Activated CD4-positive, alpha-beta T cell treated with anti-CD3 and anti-CD28 coated beads for 36 hours (primary cell): Measurements from ENCODE around the gene OTOGL. TPM values are rescaled to one million over a fixed set of nuclear protein-coding genes. Genes with fewer than 3 reads are reported as not detected.
"Not testable (repeated sequence)": the region's sequence is repeated elsewhere in the genome, so short reads cannot be mapped to it uniquely, and the experiment has no call there.

Experiments
- ATAC-seq: fragments of 200-7000 bp; cut with Tn5 transposase; one replicate; pipeline ENCODE4 v1.10.0; 2021; ENCODE audit warnings: mild to moderate bottlenecking, moderate library complexity
- CTCF ChIA-PET: fragments of 350-600 bp; sonication (Branson Sonifier 250); formaldehyde crosslinking; loops from one replicate; lab custom pipeline; 2021; ENCODE audit warnings: antibody characterized with exemption; lab: Charles Lee
- POLR2A ChIA-PET: fragments of 350-600 bp; sonication (Branson Sonifier 250); formaldehyde crosslinking; loops from one replicate; lab custom pipeline; 2021; ENCODE audit warnings: antibody characterized with exemption, inconsistent platforms; lab: Charles Lee
- DNase-seq: peaks from one replicate; pipeline ENCODE4 v3.0.0-alpha.2; 2020
- H3K27ac Mint-ChIP-seq: one replicate; pipeline ENCODE4 v1.8.0; 2021; ENCODE audit warnings: mixed read lengths
- H3K27me3 Mint-ChIP-seq: one replicate; pipeline ENCODE4 v1.8.0; 2021; ENCODE audit warnings: mixed read lengths
- H3K36me3 Mint-ChIP-seq: one replicate; pipeline ENCODE4 v1.8.0; 2021; ENCODE audit warnings: low read depth, mixed read lengths
- H3K4me1 Mint-ChIP-seq: one replicate; pipeline ENCODE4 v1.8.0; 2021; ENCODE audit warnings: mixed read lengths
- H3K4me3 Mint-ChIP-seq: one replicate; pipeline ENCODE4 v1.8.0; 2021; ENCODE audit warnings: mild to moderate bottlenecking, moderate library complexity, mixed read lengths
- H3K9me3 Mint-ChIP-seq: one replicate; pipeline ENCODE4 v1.8.0; 2021; ENCODE audit warnings: low read depth, mixed read lengths
- intact Hi-C, 2 experiments: fragments of 100-400 bp; cut with DNase I in 1 of 2; cut with micrococcal nuclease in 1 of 2; formaldehyde crosslinking; loops; one replicate each; pipeline versions ENCODE4 v1.14.2 to v1.15.1; 2022 to 2024; cut with DNase I, micrococcal nuclease
- total RNA-seq, 2 experiments: library from RNA; stranded (reverse); gene quantifications; one replicate each; pipeline ENCODE4 v1.2.3, GENCODE V29; 2021

OTOGL gene
- total RNA-seq, 2 experiments from 2014 or later = not detected

- Mint-ChIP-seq H3K27ac (no peak overlapping the region), H3K4me1 (no peaks in the 10 kb centered on the region), H3K27me3 (peaks cover 5% of the 10 kb centered on the region), H3K4me3 (no peak overlapping the region), H3K36me3 (no peaks in the 10 kb centered on the region), H3K9me3 (no peaks in the 10 kb centered on the region)
- no peak for ATAC-seq
- no peak for DNase-seq
- intact Hi-C loops = no loop called here
- ChIA-PET CTCF (no interaction called here), POLR2A (no interaction called here)
Observed at GRCh38 chr12:80208071-80208470, 108.7 kb downstream of the OTOGL start.

GRCh38 chr12:80211671-80212070, 112.3 kb downstream of the OTOGL start:
- Mint-ChIP-seq H3K27me3 (peaks cover 4% of the 10 kb centered on the region), H3K4me1 (no peaks in the 10 kb centered on the region), H3K27ac (no peak overlapping the region), H3K36me3 (no peaks in the 10 kb centered on the region), H3K9me3 (no peaks in the 10 kb centered on the region), H3K4me3 (no peak overlapping the region)
- ChIA-PET CTCF (no interaction called here), POLR2A (no interaction called here)
- DNase-seq (no peak), ATAC-seq (no peak)
- intact Hi-C loops = no loop called here

GRCh38 chr12:80212938-80213645, 113.8 kb downstream of the OTOGL start:
- CTCF ChIA-PET = no interaction called here
- Mint-ChIP-seq H3K27ac (no peak overlapping the region), H3K9me3 (no peaks in the 10 kb centered on the region), H3K36me3 (no peaks in the 10 kb centered on the region), H3K4me1 (no peaks in the 10 kb centered on the region), H3K27me3 (peaks cover 4% of the 10 kb centered on the region), H3K4me3 (no peak overlapping the region)
- intact Hi-C loops = no loop called here
- DNase-seq = no peak
- POLR2A ChIA-PET = no interaction called here
- ATAC-seq = no peak

- intact Hi-C loops = no loop called here
- DNase-seq (no peak), ATAC-seq (no peak)
- Mint-ChIP-seq H3K9me3 (no peaks in the 10 kb centered on the region), H3K4me1 (no peaks in the 10 kb centered on the region), H3K27ac (no peak overlapping the region), H3K27me3 (peaks cover 4% of the 10 kb centered on the region), H3K4me3 (no peak overlapping the region), H3K36me3 (no peaks in the 10 kb centered on the region)
- ChIA-PET POLR2A (no interaction called here), CTCF (no interaction called here)
Observed at GRCh38 chr12:80213871-80214270, 114.5 kb downstream of the OTOGL start.

GRCh38 chr12:80217011-80217535, 117.7 kb downstream of the OTOGL start:
- POLR2A ChIA-PET = no interaction called here
- Mint-ChIP-seq H3K4me3 (no peak overlapping the region), H3K4me1 (no peaks in the 10 kb centered on the region)

GRCh38 chr12:80218925-80219324, 119.6 kb downstream of the OTOGL start:
- H3K4me3 Mint-ChIP-seq, H3K27ac Mint-ChIP-seq, H3K9me3 Mint-ChIP-seq, H3K36me3 Mint-ChIP-seq, H3K27me3 Mint-ChIP-seq, H3K4me1 Mint-ChIP-seq, DNase-seq, ATAC-seq, POLR2A ChIA-PET, intact Hi-C loops, CTCF ChIA-PET: not testable (repeated sequence)

More at GRCh38 chr12:80217011-80217535, 117.7 kb downstream of the OTOGL start:
- Mint-ChIP-seq H3K9me3 (no peaks in the 10 kb centered on the region), H3K27me3 (peaks cover 3% of the 10 kb centered on the region), H3K27ac (no peak overlapping the region), H3K36me3 (no peaks in the 10 kb centered on the region)
- ATAC-seq = no peak
- DNase-seq = no peak
- intact Hi-C loops = no loop called here
- CTCF ChIA-PET = interaction anchor here (0.7 kb wide), 1 partner anchor 363 kb away, joined by 3 read pairs; no protein-coding TSS in a partner anchor

- ChIA-PET POLR2A (no interaction called here), CTCF (interaction anchor here (0.7 to 1.0 kb wide), 2 partner anchors 9 to 13 kb away, joined by 3 to 5 read pairs; no protein-coding TSS in a partner anchor)
- H3K9me3 Mint-ChIP-seq = no peaks in the 10 kb centered on the region
- H3K4me3 Mint-ChIP-seq = no peak overlapping the region
- peaks cover 5% of the 10 kb centered on the region for H3K27me3 Mint-ChIP-seq
- H3K27ac Mint-ChIP-seq = no peak overlapping the region
- intact Hi-C loops = no loop called here
- ATAC-seq = no peak
- no peaks in the 10 kb centered on the region for H3K36me3 Mint-ChIP-seq
- H3K4me1 Mint-ChIP-seq = no peaks in the 10 kb centered on the region
- DNase-seq = no peak
Observed at GRCh38 chr12:80219345-80219744, 120.0 kb downstream of the OTOGL start.

- no peak overlapping the region for H3K4me3 Mint-ChIP-seq
- H3K36me3 Mint-ChIP-seq = no peaks in the 10 kb centered on the region
- POLR2A ChIA-PET = no interaction called here
- intact Hi-C loops = no loop called here
- DNase-seq (no peak), ATAC-seq (no peak)
- H3K27ac Mint-ChIP-seq = no peak overlapping the region
- no peaks in the 10 kb centered on the region for H3K4me1 Mint-ChIP-seq
- CTCF ChIA-PET = no interaction called here
- H3K9me3 Mint-ChIP-seq = no peaks in the 10 kb centered on the region
- peaks cover 2% of the 10 kb centered on the region for H3K27me3 Mint-ChIP-seq
Observed at GRCh38 chr12:80222261-80222660, 122.9 kb downstream of the OTOGL start.

- intact Hi-C loops = no loop called here
- ChIA-PET POLR2A (no interaction called here), CTCF (interaction anchor here (0.6 kb wide), 1 partner anchor 46 kb away, joined by 3 read pairs; no protein-coding TSS in a partner anchor)
- Mint-ChIP-seq H3K27me3 (peaks cover 2% of the 10 kb centered on the region), H3K27ac (no peak overlapping the region), H3K4me3 (no peak overlapping the region), H3K36me3 (no peaks in the 10 kb centered on the region), H3K9me3 (no peaks in the 10 kb centered on the region), H3K4me1 (no peaks in the 10 kb centered on the region)
- DNase-seq = no peak
- ATAC-seq = no peak
Observed at GRCh38 chr12:80226576-80226975, 127.2 kb downstream of the OTOGL start.

GRCh38 chr12:80227904-80228303, 128.6 kb downstream of the OTOGL start:
- CTCF ChIA-PET = interaction anchor here (0.8 kb wide), 1 partner anchor 33 kb away, joined by 3 read pairs; no protein-coding TSS in a partner anchor
- POLR2A ChIA-PET, DNase-seq, ATAC-seq, H3K4me3 Mint-ChIP-seq, H3K27ac Mint-ChIP-seq, H3K36me3 Mint-ChIP-seq, H3K4me1 Mint-ChIP-seq, H3K9me3 Mint-ChIP-seq, intact Hi-C loops, H3K27me3 Mint-ChIP-seq: not testable (repeated sequence)

- intact Hi-C loops = no loop called here
- ATAC-seq = no peak
- no peak overlapping the region for H3K27ac Mint-ChIP-seq
- H3K4me1 Mint-ChIP-seq = no peaks in the 10 kb centered on the region
- ChIA-PET POLR2A (no interaction called here), CTCF (no interaction called here)
- H3K9me3 Mint-ChIP-seq = no peaks in the 10 kb centered on the region
- H3K36me3 Mint-ChIP-seq = no peaks in the 10 kb centered on the region
- no peak overlapping the region for H3K4me3 Mint-ChIP-seq
- H3K27me3 Mint-ChIP-seq = no peaks in the 10 kb centered on the region
- no peak for DNase-seq
Observed at GRCh38 chr12:80230068-80230467, 130.7 kb downstream of the OTOGL start.

- POLR2A ChIA-PET = no interaction called here
- CTCF ChIA-PET = interaction anchor here (1.3 kb wide), 1 partner anchor 13 kb away, joined by 5 read pairs; no protein-coding TSS in a partner anchor
- ATAC-seq (no peak), DNase-seq (no peak)
- no peak overlapping the region for H3K4me3 Mint-ChIP-seq
- no peaks in the 10 kb centered on the region for H3K27me3 Mint-ChIP-seq
- no peaks in the 10 kb centered on the region for H3K9me3 Mint-ChIP-seq
- no peaks in the 10 kb centered on the region for H3K36me3 Mint-ChIP-seq
- H3K4me1 Mint-ChIP-seq = no peaks in the 10 kb centered on the region
- intact Hi-C loops = no loop called here
- no peak overlapping the region for H3K27ac Mint-ChIP-seq
Observed at GRCh38 chr12:80232837-80233236, 133.5 kb downstream of the OTOGL start.
